AG08396 (cell line): Measurements from ENCODE around the gene TMTC1.

Source experiments
- DNase-seq: peaks from one replicate; pipeline ENCODE4 v3.0.0; 2012; ENCODE audit warnings: low spot score, mixed read lengths

Gene TMTC1

GRCh38 chr12:29616664-29617406 lies 166.9 kb downstream of the TMTC1 start:
- DNase-seq: peak; percentile 57

- no peak for DNase-seq
Measured at GRCh38 chr12:29614694-29615325, 168.9 kb downstream of the TMTC1 start.

DNA sequence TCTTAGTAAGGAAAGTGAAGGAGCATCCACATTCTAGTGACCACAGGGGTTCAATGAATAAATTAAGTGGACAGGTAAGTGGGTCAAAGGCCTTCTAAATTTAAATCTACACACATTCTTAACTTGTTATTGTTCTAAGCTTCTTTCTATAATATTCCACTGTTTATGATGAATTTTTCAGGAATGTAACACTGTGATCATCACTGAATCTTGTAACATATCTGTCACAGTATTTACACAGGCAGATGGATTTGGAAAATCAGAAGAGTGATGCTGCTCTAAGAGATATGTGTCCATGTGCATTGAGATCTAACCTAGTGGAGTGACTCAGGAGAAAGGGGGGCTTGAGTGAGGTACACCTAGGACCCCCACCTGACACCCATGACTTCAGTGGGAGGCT lies 170.8 kb downstream of the TMTC1 start:
- no peak for DNase-seq

GRCh38 chr12:29611906-29612305 lies 171.8 kb downstream of the TMTC1 start:
- peak; percentile 57 for DNase-seq

- no peak for DNase-seq
Measured at GRCh38 chr12:29610473-29611170, 173.1 kb downstream of the TMTC1 start.

GRCh38 chr12:29609431-29610215 lies 174.1 kb downstream of the TMTC1 start:
- DNase-seq: no peak

GRCh38 chr12:29608581-29608980 lies 175.2 kb downstream of the TMTC1 start:
- DNase-seq: no peak

DNA sequence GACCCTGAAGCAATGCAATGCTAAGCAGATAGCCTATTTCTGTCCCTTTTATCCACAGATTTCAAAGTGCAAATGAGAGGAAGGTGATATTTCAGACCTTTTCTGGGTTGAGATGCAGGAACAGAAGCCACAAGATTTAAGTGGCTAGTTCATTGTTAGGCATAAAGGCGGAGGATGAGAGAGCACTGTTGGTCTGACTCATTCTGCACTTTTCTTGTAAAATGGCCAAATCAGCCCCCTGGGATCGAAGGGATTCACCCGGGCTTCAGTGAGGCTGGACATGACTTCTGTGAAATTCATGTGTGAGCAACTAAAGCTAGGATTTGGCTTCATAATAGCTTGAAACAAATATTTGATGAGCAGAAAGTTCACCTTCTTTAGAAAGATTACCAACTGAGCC lies 184.4 kb downstream of the TMTC1 start:
- DNase-seq: no peak

- DNase-seq: no peak
Measured at GRCh38 chr12:29595071-29595755, 188.5 kb downstream of the TMTC1 start.

- DNase-seq: no peak
Measured at GRCh38 chr12:29593001-29593400, 190.7 kb downstream of the TMTC1 start.

GRCh38 chr12:29591140-29592020 lies 192.4 kb downstream of the TMTC1 start:
- DNase-seq: no peak

GRCh38 chr12:29589851-29590250 lies 193.9 kb downstream of the TMTC1 start:
- no peak for DNase-seq

- peak; percentile 19 for DNase-seq
Measured at GRCh38 chr12:29589286-29589820, 194.4 kb downstream of the TMTC1 start.

DNA sequence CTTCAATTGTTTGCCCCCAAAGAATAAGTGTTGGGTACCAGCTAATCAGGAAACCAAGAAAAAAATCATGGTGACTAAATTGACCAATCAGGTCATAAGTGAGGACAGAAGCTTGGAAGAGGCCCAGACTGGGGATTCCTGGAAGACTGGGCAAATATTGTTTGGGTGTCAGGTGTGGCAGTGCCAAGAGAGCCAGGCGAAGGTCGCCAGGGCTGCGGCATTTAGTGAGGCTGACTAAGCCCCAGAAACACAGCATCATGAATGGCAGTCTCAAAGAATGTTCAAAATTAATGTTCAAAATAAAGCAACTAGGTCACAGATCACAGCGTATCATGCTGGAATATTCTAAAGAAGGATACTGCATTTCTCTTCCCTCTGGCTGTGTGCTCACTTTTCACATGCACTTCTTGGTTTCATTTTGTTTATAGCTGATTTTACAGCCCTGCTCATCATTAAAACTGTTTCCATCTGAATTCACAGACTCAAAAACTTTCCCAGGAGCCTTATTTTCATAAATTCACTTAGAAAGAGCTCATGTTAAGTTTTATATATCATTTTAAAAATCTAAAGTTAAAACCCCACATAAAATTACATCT lies 201.0 kb downstream of the TMTC1 start:
- DNase-seq: no peak

DNA sequence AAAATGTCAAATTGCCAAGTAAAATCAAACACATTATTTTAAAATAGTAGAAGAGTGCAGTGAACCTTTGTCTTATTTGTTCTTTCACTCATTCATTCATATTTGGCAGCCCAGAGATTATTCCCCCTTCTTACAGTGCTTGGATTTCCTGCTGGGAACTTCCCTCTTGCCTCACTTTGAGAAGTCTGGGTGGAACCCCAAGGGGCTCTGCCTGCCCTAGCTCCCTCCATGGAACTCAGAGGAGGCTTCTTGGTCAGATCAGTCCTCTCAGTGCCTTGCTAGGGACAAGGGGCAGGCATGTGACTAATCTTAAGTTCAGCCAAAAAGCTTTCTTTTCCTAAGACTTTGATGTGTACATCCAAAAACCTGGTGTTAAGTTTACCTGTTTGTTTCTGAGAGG lies 201.6 kb downstream of the TMTC1 start:
- DNase-seq: no peak

- peak; percentile 38 for DNase-seq
Measured at GRCh38 chr12:29581631-29582030, 202.1 kb downstream of the TMTC1 start.

- DNase-seq: no peak
Measured at GRCh38 chr12:29580971-29581370, 202.8 kb downstream of the TMTC1 start.

GRCh38 chr12:29578731-29579130 lies 205.0 kb downstream of the TMTC1 start:
- DNase-seq: no peak

DNA sequence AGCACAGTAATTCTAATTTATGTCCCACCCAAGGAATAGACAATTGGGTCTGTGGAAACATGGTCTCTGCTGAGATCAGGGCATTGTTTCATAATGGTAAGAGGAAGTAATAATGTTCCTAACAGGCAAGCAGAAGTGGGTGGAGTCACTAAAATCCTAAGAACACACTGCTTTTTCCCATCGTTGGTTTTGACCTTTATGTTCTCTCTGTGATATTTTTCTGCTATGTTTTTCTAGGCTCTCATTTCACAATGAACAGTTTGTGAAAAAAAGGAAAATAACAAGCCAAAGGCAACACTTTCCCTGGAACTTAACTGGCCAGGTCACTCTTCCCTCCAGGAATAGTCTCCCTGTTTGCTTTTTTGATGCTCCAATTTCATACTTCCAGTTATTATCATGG lies 205.7 kb downstream of the TMTC1 start:
- no peak for DNase-seq

GRCh38 chr12:29574500-29574899 lies 209.2 kb downstream of the TMTC1 start:
- no peak for DNase-seq
